HS-27A (cell line): Measurements from ENCODE around the gene MAGEA11.
"Not testable (repeated sequence)": the region's sequence is repeated elsewhere in the genome, so short reads cannot be mapped to it uniquely, and the experiment has no call there.

ENCODE experiments used
- DNase-seq: peaks from one replicate; pipeline ENCODE4 v3.0.0-alpha.2; 2012; ENCODE audit warnings: low read depth, missing footprints

The MAGEA11 gene

DNA sequence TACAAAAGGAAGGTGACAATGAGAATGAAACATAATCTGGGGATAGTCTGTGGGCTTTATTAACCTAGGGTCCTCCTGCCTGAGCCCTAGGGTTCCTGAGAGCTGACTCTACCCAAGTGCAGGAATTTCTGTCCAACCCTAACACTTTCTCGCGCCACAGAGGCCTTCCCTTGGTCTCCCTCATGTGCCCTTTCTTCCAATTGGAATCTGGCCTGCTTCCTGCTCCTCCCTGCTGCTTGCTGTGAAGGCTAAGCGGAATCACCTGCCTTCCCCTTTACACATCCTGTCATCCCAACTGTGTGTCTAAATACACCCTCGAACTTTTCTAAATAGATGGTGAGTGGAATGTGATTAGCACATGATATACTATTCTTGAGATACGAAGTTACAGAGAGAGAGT, 5.9 kb downstream of the MAGEA11 start:
- DNase-seq = no peak

- no peak for DNase-seq
These were observed 6.9 kb downstream of the MAGEA11 start for GRCh38 chrX:149718757-149719156.

GRCh38 chrX:149720021-149720689, 8.3 kb downstream of the MAGEA11 start:
- no peak for DNase-seq

- not testable (repeated sequence) for DNase-seq
These were observed 9.4 kb downstream of the MAGEA11 start for GRCh38 chrX:149721241-149721640.

- DNase-seq = no peak
These were observed 9.9 kb downstream of the MAGEA11 start for GRCh38 chrX:149721778-149722177.

GRCh38 chrX:149723583-149724118, 11.8 kb downstream of the MAGEA11 start:
- not testable (repeated sequence) for DNase-seq

- DNase-seq = not testable (repeated sequence)
These were observed 15.4 kb downstream of the MAGEA11 start for GRCh38 chrX:149727308-149727707.

GRCh38 chrX:149742269-149742668, 30.4 kb downstream of the MAGEA11 start:
- not testable (repeated sequence) for DNase-seq

DNA sequence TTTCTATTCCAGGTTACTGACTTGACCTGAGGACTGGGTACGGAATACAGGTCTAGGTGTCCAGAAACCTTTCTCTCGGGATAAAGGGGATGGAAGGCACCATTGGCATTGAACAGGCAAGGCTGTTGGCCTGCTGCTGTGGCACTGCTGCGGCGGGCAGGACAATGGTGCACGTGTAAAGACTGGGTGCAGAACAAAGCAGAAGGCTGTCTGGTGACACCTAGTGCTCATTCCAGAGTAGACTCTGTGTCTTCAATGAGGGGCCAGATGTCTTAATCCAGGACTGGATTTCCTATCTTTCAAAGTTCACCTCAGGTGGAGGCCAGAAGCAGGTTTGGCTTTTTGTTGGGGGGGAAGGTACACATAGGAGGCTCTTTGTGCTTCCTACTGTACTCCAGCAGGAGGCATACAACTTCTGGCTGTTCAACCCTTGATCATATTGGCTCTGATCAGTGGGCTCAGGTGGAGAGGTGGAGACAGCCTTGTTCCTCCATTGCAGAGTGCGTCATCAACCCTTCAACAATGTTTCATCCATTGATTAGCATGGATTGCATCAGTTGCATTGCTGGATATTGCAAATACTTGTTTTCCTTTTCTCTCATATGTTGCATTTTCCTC, 34.6 kb downstream of the MAGEA11 start:
- not testable (repeated sequence) for DNase-seq

DNA sequence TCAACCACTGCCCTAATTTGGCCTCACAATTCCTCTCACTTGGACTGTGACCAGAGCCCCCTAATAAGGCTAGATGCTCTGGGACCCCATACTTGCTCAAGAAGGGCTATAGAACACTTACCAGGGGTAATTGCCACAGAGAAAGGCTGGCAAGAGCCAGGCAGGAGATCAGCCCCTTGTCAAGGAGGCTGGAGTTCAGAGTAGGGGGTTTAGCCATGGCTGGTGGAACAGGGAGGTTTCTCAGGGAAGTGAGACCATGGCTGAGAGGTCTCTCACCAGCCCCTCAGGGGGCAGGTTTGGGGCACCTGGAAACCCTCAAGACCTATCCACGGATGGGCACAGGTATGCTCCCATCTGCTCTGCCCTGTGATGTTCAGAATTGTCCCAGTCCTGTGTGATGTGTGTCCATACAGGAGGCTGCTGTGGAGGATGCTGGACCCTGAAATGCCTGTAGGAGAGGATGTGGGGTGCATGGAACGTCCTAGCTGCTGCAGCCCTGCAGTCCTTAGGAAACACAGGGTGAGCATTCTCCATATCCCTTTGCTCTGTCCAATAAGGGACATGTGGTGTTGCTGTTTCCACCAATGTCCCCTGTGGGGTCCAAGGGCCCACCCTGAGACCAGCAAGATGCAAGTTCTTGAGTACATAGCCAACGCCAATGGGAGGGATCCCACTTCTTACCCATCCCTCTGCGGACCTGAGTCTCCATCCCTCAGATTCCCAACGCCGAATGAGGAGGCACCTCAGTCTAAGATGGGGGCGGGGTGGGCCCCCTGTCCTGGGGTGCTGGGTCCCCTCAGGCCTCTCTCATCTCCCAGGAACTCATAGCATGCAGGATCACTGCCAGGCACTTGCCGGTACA, 45.6 kb downstream of the MAGEA11 start:
- no peak for DNase-seq

DNA sequence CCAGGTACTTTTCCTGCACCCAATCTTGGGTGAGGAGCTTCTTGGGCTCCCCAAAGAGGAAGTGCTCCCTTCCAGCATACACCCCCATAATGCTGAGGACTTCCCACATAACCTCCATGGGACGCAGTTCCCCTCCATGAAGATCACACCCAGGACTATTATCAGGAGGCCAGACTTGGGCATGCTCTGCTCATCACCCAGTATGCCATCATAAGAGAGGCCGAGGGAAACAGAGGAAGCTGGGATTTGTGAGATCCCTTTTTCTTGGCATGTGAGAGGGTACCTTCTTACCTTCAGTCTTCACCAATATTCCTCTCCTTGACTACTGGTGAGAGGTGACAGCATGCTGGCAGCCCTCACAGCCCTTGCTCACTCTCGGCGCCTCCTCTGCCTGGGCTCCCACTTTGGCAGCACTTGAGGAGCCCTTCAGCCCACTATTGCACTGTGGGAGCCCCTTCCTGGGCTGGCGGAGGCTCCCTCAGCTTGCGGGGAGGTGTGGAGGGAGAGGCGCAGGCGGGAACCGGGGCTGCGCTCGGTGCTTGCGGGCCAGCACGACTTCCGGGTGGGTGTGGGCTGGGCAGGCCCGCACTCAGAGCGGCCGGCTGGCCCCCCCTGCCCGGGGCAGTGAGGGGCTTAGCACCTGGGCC, 46.3 kb downstream of the MAGEA11 start:
- no peak for DNase-seq

GRCh38 chrX:149758715-149759078, 46.8 kb downstream of the MAGEA11 start:
- DNase-seq = not testable (repeated sequence)

DNA sequence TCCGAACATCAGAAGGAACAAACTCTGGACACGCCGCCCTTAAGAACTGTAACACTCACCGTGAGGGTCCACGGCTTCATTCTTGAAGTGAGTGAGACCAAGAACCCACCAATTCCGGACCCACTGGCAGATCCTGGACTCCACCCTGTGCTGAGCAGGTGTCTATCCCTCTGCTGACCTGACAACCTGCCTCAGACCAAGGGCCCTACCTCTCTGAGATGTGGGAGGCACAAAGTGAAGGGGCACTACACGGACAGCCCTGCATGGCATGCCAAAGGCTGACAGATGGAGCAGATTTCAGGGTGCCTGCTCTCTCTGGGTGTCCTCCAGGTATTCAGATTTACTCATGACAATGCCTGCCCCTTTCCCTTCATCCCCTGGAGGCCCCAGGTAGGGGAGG, 48.0 kb downstream of the MAGEA11 start:
- DNase-seq = no peak

DNA sequence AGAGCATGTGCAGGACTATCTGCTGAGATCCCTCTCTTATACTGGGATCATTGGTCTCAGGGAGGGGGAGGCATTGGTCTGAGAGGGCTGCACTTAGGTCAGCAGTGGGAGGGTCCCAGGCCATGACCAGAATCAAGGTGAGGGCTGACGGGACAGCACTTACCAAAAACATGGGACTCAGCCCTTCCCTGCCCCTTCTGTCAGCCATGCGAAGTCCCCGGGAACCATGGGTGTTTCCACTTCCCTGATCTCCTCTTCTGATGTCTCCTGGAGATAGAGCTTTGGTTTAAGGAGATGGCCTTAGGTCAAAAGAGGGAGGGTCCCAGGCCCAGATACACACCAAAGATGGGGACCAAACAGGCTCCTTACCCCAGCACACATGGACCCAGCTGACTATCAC, 49.1 kb downstream of the MAGEA11 start:
- no peak for DNase-seq

- DNase-seq = not testable (repeated sequence)
These were observed 50.2 kb downstream of the MAGEA11 start for GRCh38 chrX:149761858-149762674.

- no peak for DNase-seq
These were observed 51.1 kb downstream of the MAGEA11 start for GRCh38 chrX:149762696-149763614.
